HL-60 (cell line): ENCODE results near the gene SCN2A.

Experiments used
- CTCF ChIP-seq: IDR thresholded peaks from one replicate; pipeline ENCODE4 v1.5.1; 2011; ENCODE audit warnings: low read length, control low read depth, inconsistent platforms; ENCODE audit not compliant: insufficient read depth
- GABPA ChIP-seq: IDR thresholded peaks from 2 replicates; pipeline ENCODE4 v1.6.1; 2012; ENCODE audit warnings: low read depth
- POLR2AphosphoS5 ChIP-seq: IDR thresholded peaks from 2 replicates; pipeline ENCODE4 v1.6.1; 2012; ENCODE audit warnings: low read depth
- REST ChIP-seq: IDR thresholded peaks from 2 replicates; pipeline ENCODE4 v1.6.1; 2012; ENCODE audit warnings: low read depth; ENCODE audit not compliant: insufficient replicate concordance
- SPI1 ChIP-seq: IDR thresholded peaks from 2 replicates; pipeline ENCODE4 v1.6.1; 2012; ENCODE audit warnings: low read depth, mild to moderate bottlenecking, borderline replicate concordance

- TF ChIP-seq CTCF (no peak), GABPA (no peak), POLR2AphosphoS5 (no peak), REST (no peak), SPI1 (no peak)
Measured at GRCh38 chr2:165427686-165428085, 188.5 kb downstream of the SCN2A start.
